Activated naive CD4-positive, alpha-beta T cell treated with anti-CD3 and anti-CD28 coated beads for 36 hours (primary cell): ENCODE data around the gene TNFRSF4. TPM values are rescaled to one million over a fixed set of nuclear protein-coding genes. Genes with fewer than 3 reads are reported as not detected.
"Not testable (repeated sequence)": the region's sequence is repeated elsewhere in the genome, so short reads cannot be mapped to it uniquely, and the experiment has no call there.

ENCODE experiments used
- CTCF ChIA-PET: fragments of 350-600 bp; sonication (Branson Sonifier 250); formaldehyde crosslinking; loops from one replicate; lab custom pipeline; 2021; ENCODE audit warnings: antibody characterized with exemption; lab: Charles Lee
- DNase-seq: peaks from one replicate; pipeline ENCODE4 v3.0.0-alpha.2; 2020
- H3K27ac Mint-ChIP-seq: one replicate; pipeline ENCODE4 v1.8.0; 2021; ENCODE audit warnings: mild to moderate bottlenecking, mixed read lengths
- H3K27me3 Mint-ChIP-seq: one replicate; pipeline ENCODE4 v1.8.0; 2021; ENCODE audit warnings: low read depth, mixed read lengths
- H3K36me3 Mint-ChIP-seq: one replicate; pipeline ENCODE4 v1.8.0; 2021; ENCODE audit warnings: low read depth, mixed read lengths
- H3K4me1 Mint-ChIP-seq: one replicate; pipeline ENCODE4 v1.8.0; 2021; ENCODE audit warnings: low read depth, mixed read lengths
- H3K4me3 Mint-ChIP-seq: one replicate; pipeline ENCODE4 v1.8.0; 2021; ENCODE audit warnings: mild to moderate bottlenecking, moderate library complexity, mixed read lengths
- H3K9me3 Mint-ChIP-seq: one replicate; pipeline ENCODE4 v1.8.0; 2021; ENCODE audit warnings: mixed read lengths
- intact Hi-C: fragments of 100-400 bp; cut with micrococcal nuclease; formaldehyde crosslinking; loops from one replicate; pipeline ENCODE4 v1.15.1; 2023
- total RNA-seq, 2 experiments: library from RNA; stranded (reverse); gene quantifications; one replicate each; pipeline ENCODE4 v1.2.3, GENCODE V29; 2021

Gene TNFRSF4
- total RNA-seq, 2 experiments from 2014 or later: 107 to 110 TPM

GRCh38 chr1:1176931-1177330 is 37.0 kb downstream of the TNFRSF4 start:
- H3K36me3 Mint-ChIP-seq: no peaks in the 10 kb centered on the region
- DNase-seq: no peak
- CTCF ChIA-PET: no interaction called here

GRCh38 chr1:1176063-1176761 is 37.7 kb downstream of the TNFRSF4 start:
- intact Hi-C loops, DNase-seq, H3K9me3 Mint-ChIP-seq, H3K27ac Mint-ChIP-seq, H3K4me3 Mint-ChIP-seq, H3K36me3 Mint-ChIP-seq, CTCF ChIA-PET: not testable (repeated sequence)
- Mint-ChIP-seq H3K4me1 (peaks cover 12% of the 10 kb centered on the region), H3K27me3 (peaks cover 11% of the 10 kb centered on the region)

More at GRCh38 chr1:1176931-1177330, 37.0 kb downstream of the TNFRSF4 start:
- Mint-ChIP-seq H3K4me3 (no peak overlapping the region), H3K27me3 (peaks cover 11% of the 10 kb centered on the region), H3K27ac (no peak overlapping the region), H3K4me1 (peaks cover 12% of the 10 kb centered on the region), H3K9me3 (no peaks in the 10 kb centered on the region)
- intact Hi-C loops: no loop called here

- H3K4me3 Mint-ChIP-seq: no peak overlapping the region
- no peaks in the 10 kb centered on the region for H3K9me3 Mint-ChIP-seq
- H3K27me3 Mint-ChIP-seq: peaks cover 10% of the 10 kb centered on the region
- H3K4me1 Mint-ChIP-seq: peaks cover 12% of the 10 kb centered on the region
- H3K36me3 Mint-ChIP-seq: no peaks in the 10 kb centered on the region
- DNase-seq: no peak
- intact Hi-C loops: no loop called here
- CTCF ChIA-PET: interaction anchor here (1.3 kb wide), 1 partner anchor 53 kb away, joined by 4 read pairs; no protein-coding TSS in a partner anchor
- no peak overlapping the region for H3K27ac Mint-ChIP-seq
Observed at GRCh38 chr1:1175221-1176062, 38.5 kb downstream of the TNFRSF4 start.

- H3K27me3 Mint-ChIP-seq: peaks cover 15% of the 10 kb centered on the region
- DNase-seq: peak; percentile 46
- H3K27ac Mint-ChIP-seq: no peak within 1 kb of the TSS
- H3K36me3 Mint-ChIP-seq: no peaks in the 10 kb centered on the region
- peaks cover 15% of the 10 kb centered on the region for H3K4me1 Mint-ChIP-seq
- no peaks in the 10 kb centered on the region for H3K9me3 Mint-ChIP-seq
- H3K4me3 Mint-ChIP-seq: no peak within 1 kb of the TSS
- CTCF ChIA-PET: interaction anchor here (1.3 kb wide), 1 partner anchor 51 kb away, joined by 4 read pairs; no protein-coding TSS in a partner anchor
- intact Hi-C loops: no loop called here
Observed at GRCh38 chr1:1173793-1174415, 40.0 kb downstream of the TNFRSF4 start, which contains the start of gene TTLL10. Gene TTLL10 (plus strand): TSS chr1:1173880. CDS start chr1:1179216, 5,336 bp downstream.

GRCh38 chr1:1173061-1173792 is 40.7 kb downstream of the TNFRSF4 start:
- no peak for DNase-seq
- peaks cover 15% of the 10 kb centered on the region for H3K27me3 Mint-ChIP-seq
- no peaks in the 10 kb centered on the region for H3K9me3 Mint-ChIP-seq
- H3K36me3 Mint-ChIP-seq: no peaks in the 10 kb centered on the region
- H3K4me1 Mint-ChIP-seq: peaks cover 15% of the 10 kb centered on the region
- no peak overlapping the region for H3K27ac Mint-ChIP-seq
- CTCF ChIA-PET: no interaction called here
- intact Hi-C loops: no loop called here
- H3K4me3 Mint-ChIP-seq: no peak overlapping the region

GRCh38 chr1:1171546-1172340 is 42.2 kb downstream of the TNFRSF4 start:
- Mint-ChIP-seq H3K4me1 (peaks cover 15% of the 10 kb centered on the region), H3K9me3 (no peaks in the 10 kb centered on the region), H3K27ac (no peak overlapping the region), H3K27me3 (peaks cover 15% of the 10 kb centered on the region), H3K36me3 (no peaks in the 10 kb centered on the region), H3K4me3 (no peak overlapping the region)
- intact Hi-C loops: no loop called here
- CTCF ChIA-PET: no interaction called here
- peak; percentile 17 for DNase-seq

- Mint-ChIP-seq H3K36me3 (no peaks in the 10 kb centered on the region), H3K27me3 (peaks cover 15% of the 10 kb centered on the region), H3K4me3 (no peak overlapping the region), H3K9me3 (no peaks in the 10 kb centered on the region), H3K27ac (no peak overlapping the region), H3K4me1 (peaks cover 15% of the 10 kb centered on the region)
- intact Hi-C loops: no loop called here
- no peak for DNase-seq
- CTCF ChIA-PET: no interaction called here
Observed at GRCh38 chr1:1171161-1171545, 42.8 kb downstream of the TNFRSF4 start.

- CTCF ChIA-PET: interaction anchor here (1.0 kb wide), 1 partner anchor 50 kb away, joined by 3 read pairs; no protein-coding TSS in a partner anchor
- Mint-ChIP-seq H3K27me3 (peaks cover 15% of the 10 kb centered on the region), H3K4me3 (no peak overlapping the region), H3K4me1 (peaks cover 15% of the 10 kb centered on the region), H3K36me3 (no peaks in the 10 kb centered on the region), H3K27ac (no peak overlapping the region), H3K9me3 (no peaks in the 10 kb centered on the region)
- intact Hi-C loops: no loop called here
- no peak for DNase-seq
Observed at GRCh38 chr1:1170215-1171091, 43.5 kb downstream of the TNFRSF4 start.

- no peak for DNase-seq
- CTCF ChIA-PET: interaction anchor here (1.0 kb wide), 1 partner anchor 49 kb away, joined by 3 read pairs; no protein-coding TSS in a partner anchor
- peaks cover 15% of the 10 kb centered on the region for H3K27me3 Mint-ChIP-seq
- intact Hi-C loops: no loop called here
- H3K27ac Mint-ChIP-seq: no peak overlapping the region
- no peak overlapping the region for H3K4me3 Mint-ChIP-seq
- peaks cover 15% of the 10 kb centered on the region for H3K4me1 Mint-ChIP-seq
- H3K9me3 Mint-ChIP-seq: no peaks in the 10 kb centered on the region
- no peaks in the 10 kb centered on the region for H3K36me3 Mint-ChIP-seq
Observed at GRCh38 chr1:1169429-1170214, 44.3 kb downstream of the TNFRSF4 start.
